CD4-positive, alpha-beta T cell treated with Interleukin-21 for 1 hour (primary cell): ENCODE results near the gene CBX8.

Source experiments
- DNase-seq: peaks from one replicate; pipeline ENCODE4 v3.0.0-alpha.2; 2020

CBX8 gene

GRCh38 chr17:79796763-79797491, at the start of gene CBX8:
CBX8 (minus strand) TSS chr17:79797077; CDS start chr17:79796998, 79 bp downstream.
- peak; percentile 100 for DNase-seq

DNA sequence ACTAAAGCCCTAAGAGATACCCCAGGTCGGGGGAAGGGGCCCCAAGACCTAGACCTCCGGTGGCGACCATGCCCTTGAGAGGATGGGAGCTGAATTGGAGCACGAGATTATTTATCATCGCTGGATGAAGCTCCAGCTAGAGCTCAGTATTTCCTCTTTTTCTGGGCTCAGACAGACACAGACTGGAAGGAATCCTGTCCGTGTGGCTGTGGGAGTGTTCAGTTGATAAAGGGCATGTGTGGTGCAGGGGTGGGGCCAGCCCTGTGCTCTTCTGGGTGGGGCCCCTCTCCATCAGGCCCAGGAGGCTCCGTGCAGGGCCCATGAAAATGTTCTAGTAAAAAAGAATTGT, 48.7 kb upstream of the CBX8 start:
- no peak for DNase-seq

DNA sequence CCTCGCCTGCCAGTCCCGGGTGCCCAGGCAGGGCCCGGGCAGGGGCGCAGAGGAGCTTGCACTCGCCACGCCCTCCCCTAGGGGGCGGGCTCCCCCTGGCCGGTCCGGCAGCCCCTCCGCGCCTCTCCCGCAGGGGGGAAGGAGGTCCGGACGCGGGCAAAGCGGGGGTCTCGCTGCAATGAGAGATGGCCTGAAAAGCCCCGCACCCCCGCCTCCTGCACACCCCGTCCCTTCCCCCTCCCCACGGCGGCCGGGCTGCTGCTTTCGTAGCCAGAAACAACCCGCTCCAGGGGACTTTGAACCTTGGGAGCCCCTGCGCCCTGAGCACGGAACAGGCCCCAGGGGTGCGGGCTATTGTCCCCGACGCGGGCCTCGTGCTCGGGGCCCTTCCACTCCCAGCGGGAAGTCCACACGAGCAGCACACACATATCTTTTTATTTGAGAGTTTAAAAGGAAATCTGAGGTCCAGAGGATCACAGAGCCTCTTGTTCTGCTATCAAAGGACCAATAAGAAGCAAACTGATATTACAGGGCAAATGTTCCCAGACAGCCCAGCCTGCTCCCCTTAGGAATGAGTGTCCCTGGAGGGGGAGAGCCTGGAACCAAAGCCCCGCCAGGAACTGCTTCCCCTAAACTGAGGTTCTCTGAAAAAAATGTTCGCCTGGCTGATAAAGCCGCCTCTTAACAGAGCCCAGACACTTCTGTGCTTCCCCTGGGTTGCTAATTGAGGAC, 48.2 kb upstream of the CBX8 start:
- peak; percentile 50 for DNase-seq

GRCh38 chr17:79843816-79844800, 47.2 kb upstream of the CBX8 start:
- no peak for DNase-seq

DNA sequence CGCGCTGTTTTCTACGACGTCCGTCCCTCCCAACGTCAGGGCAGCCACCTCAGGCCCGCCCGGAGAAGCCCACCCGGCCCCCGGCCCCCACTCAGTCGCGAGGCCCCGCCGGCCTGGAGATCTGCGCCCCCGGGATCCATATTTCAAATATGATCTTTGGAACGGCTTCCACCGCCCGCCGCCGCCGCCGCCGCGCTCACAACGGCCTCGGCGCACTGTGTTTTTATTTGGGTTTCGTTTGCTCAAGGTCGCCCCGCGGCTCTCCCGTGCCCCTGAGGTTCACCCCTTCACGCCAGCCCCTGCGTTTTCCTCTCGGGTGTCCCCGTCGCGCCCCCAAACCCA, 46.6 kb upstream of the CBX8 start:
- no peak for DNase-seq

DNA sequence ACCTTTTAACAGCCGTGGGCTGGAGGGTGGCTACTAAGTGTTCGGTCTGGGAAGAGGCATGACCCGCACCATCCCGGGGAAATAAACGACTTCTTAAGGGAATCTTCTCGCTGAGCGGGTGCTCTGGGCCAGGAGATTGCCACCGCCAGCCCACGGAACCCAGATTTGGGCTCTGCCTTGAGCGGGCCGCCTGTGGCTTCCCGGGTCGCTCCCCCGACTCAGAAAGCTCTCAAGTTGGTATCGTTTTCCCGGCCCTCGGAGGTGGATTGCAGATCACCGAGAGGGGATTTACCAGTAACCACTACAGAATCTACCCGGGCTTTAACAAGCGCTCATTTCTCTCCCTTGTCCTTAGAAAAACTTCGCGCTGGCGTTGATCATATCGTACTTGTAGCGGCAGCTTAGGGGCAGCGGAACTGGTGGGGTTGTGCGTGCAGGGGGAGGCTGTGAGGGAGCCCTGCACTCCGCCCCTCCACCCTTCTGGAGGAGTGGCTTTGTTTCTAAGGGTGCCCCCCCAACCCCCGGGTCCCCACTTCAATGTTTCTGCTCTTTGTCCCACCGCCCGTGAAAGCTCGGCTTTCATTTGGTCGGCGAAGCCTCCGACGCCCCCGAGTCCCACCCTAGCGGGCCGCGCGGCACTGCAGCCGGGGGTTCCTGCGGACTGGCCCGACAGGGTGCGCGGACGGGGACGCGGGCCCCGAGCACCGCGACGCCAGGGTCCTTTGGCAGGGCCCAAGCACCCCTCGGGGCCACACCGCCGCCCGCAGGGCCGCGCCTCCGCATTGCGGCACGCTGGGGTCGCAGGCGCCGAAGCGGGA, 46.0 kb upstream of the CBX8 start:
- DNase-seq, result peak; percentile 44

GRCh38 chr17:79842136-79842655, 45.3 kb upstream of the CBX8 start:
- DNase-seq, result no peak

DNA sequence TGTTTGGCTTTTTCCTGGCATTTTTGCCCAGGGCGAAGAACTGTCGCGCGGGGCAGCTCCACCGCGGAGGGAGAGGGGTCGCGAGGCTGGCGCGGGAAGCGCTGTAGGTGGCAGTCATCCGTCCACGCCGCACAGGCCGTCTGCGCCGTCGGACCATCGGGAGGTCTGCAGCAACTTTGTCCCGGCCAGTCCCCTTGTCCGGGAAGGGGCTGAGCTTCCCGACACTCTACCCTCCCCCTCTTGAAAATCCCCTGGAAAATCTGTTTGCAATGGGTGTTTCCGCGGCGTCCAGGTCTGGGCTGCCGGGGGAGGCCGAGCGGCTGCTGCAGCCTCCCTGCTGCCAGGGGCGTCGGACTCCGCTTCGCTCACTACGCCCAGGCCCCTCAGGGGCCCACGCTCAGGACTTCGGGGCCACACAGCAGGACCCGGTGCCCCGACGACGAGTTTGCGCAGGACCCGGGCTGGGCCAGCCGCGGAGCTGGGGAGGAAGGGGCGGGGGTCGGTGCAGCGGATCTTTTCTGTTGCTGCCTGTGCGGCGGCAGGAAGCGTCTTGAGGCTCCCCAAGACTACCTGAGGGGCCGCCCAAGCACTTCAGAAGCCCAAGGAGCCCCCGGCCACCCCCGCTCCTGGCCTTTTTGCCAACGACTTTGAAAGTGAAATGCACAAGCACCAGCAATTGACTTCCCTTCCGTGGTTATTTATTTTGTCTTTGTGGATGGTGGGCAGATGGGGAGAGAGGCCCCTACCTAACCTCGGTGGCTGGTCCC, 44.7 kb upstream of the CBX8 start:
- peak; percentile 30 for DNase-seq

- DNase-seq, result no peak
Observed at GRCh38 chr17:79840989-79841286, 44.1 kb upstream of the CBX8 start.

- DNase-seq, result peak; percentile 32
Observed at GRCh38 chr17:79840269-79840988, 43.6 kb upstream of the CBX8 start.

GRCh38 chr17:79839356-79840268, 42.7 kb upstream of the CBX8 start, which contains the start of gene CBX4:
CBX4 (minus strand) TSS chr17:79839440; CDS start chr17:79839251, 189 bp downstream.
- peak; percentile 94 for DNase-seq

DNA sequence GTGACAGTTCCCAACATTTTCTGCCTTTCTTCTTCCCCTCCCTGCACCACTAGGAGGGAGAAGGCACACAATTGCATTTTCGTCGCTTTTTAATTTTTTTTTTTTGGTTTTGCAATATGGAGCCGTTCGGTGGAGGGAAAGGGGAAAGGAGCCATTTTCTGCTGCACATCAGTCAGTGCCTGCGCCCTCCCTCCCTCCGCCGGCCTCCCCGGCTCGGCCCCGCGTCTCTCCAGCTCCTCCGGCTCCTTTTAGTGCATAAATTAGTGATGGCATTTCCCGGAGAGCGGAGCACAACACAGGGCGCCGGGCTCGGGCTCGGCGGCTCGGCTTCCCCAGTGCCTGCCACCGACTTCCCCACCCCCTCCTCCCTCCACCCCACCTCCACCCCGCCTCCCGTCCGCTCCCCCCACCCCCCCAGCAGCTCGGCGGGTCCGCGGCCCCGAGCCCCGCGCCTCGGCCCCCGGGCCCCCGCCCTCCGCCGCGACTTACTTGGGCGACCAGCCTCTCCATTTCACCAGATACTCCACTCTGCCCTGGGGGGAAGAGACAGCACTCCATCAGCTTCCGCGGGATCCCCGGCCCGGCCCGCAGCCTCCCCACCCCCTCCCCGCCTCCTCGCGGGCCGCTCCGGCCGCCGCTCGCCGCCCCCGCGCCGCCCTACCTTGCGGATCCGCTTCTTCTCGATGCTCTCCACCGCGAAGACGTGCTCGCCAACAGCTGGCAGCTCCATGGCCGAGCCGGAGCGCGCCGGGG, 41.8 kb upstream of the CBX8 start:
- peak; percentile 58 for DNase-seq

DNA sequence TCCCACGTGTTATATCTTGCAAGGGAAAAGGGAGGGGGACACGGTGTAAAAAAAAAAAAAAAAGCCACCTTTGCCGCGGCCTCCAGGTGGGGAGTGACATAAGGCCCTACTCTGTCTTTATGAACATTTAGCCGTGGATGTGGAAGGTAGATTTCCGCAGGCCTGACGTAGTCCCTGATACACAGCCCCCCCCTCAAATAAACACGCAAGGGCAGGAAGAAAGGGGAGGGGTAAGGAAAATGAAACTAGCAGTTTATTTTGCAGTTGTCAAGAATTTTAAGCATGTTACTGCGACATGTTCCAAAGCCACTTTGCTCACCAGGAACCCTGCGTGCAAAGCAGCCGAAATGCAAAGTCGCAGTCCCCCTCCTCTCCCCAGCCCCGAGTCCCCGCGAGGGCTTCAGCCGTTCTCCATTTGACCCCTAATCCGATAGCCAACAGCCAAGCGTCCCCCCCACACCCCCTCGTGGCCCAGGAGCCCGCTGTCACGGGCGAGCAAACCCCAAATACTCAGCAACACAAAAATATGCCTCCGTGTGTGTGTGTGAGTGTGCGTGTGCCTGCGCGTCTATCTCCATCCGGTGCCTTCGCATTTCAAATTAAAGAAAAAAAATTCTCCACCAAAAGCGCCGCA, 41.1 kb upstream of the CBX8 start:
- DNase-seq, result peak; percentile 58

DNA sequence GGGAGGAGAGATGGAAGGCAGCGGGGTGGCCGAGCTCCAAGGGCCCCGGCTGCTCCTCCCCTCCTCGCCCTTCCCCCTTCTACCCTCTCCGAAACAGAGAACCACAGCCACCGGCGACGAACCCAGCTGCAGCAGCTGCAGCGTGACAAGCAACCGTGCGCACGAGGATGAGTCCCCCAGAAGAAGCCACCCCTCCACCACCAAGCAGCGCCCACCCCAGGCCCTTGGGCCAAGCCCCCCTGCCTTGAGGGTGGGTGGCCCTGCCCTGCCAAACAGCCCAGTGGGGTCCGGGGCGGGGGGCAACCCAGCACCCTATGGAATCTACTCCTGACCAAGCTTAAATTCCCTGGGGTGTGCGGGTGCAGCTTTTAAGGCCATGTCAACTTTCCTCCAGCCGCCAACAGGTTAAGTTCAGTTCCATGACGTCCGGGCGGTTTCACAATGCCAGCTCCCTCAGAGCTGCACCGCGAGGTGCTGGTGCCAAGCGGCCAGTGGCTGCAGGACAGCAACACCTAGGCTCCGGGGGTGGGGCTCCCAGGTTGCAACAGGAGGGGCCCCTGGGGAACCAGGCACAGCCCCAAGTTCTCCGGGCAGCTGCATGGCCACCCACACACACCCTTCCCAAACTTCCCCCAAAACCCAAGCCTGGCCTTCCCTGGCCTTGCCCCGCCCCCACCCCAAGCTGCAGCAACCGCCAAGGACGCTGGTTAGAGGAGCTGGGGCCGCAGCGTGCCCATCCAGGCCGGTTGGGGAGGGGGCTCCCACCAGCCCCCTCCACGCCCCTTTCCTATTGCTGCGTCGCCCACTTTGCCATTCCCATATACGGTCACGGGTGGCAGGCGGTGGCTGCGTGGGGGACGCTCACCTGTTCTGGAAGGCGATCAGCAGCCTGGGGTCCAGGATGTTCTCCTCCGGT, 40.4 kb upstream of the CBX8 start:
- peak; percentile 47 for DNase-seq

GRCh38 chr17:79836510-79836971, 39.7 kb upstream of the CBX8 start:
- DNase-seq, result no peak

- DNase-seq, result no peak
Observed at GRCh38 chr17:79835953-79836509, 39.2 kb upstream of the CBX8 start.

DNA sequence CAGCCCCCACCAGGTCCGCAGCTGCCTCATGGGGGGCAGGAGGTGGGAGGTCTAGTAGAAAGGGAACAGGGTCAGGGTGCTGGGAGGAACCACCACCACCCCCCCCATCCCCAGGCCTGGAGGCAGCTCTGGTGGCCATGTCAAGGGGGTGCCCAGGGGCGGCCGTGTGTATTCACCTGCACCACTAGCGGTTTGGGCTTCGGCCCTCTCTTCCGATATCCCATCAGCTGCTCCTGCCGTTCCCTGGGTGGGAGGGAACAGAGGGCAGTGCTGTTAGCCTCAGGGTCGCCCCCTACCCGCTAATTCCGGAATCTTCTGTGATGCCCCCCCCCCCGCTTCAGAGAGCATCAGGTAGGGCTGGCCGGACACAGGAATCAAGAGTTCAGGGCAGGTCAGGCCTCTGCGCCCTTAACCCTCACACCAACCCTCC, 38.6 kb upstream of the CBX8 start:
- DNase-seq, result no peak
